AG04450 (cell line): ENCODE data around the gene EVI5L. TPM values are rescaled to one million over a fixed set of nuclear protein-coding genes. Genes with fewer than 3 reads are reported as not detected.
"Not testable (repeated sequence)": the region's sequence is repeated elsewhere in the genome, so short reads cannot be mapped to it uniquely, and the experiment has no call there.

Source experiments
- CTCF ChIA-PET: fragments of 300-600, 350-600 bp; formaldehyde crosslinking; extraction: SDS; loops from one replicate; lab custom pipeline; 2022; ENCODE audit warnings: antibody characterized with exemption, inconsistent platforms; lab: Charles Lee
- POLR2A ChIA-PET: fragments of 350-600 bp; formaldehyde crosslinking; extraction: SDS; loops from one replicate; lab custom pipeline; 2021; ENCODE audit warnings: antibody characterized with exemption, inconsistent platforms; lab: Yijun Ruan, JAX
- DNase-seq: peaks from one replicate; pipeline ENCODE4 v3.0.0-alpha.2; 2011; ENCODE audit warnings: low read depth, low spot score
- H3K27ac ChIP-seq: one replicate; pipeline ENCODE4 v1.5.1; 2012; ENCODE audit warnings: low read depth, low read length, control low read depth
- H3K27me3 ChIP-seq: one replicate; pipeline ENCODE4 v1.6.0; 2012; ENCODE audit warnings: low read length; ENCODE audit not compliant: control insufficient read depth, insufficient read depth
- H3K4me3 ChIP-seq: 2 replicates; pipeline ENCODE4 v1.5.1; 2011; ENCODE audit warnings: mild to moderate bottlenecking, low read depth, low read length, control low read depth
- H3K9me3 ChIP-seq: 2 replicates; pipeline ENCODE4 v1.5.1; 2012; ENCODE audit warnings: low read length; ENCODE audit not compliant: control insufficient read depth, insufficient read depth
- polyA plus RNA-seq: library from polyadenylated mRNA; depleted of rRNA; stranded (reverse); fragments of >200 nt; gene quantifications from 2 replicates; pipeline ENCODE4 v1.2.3, GENCODE V29; 2011
- TF ChIP-seq, protein P1 (sequence below): IDR thresholded peaks from 2 replicates; pipeline ENCODE4 v1.5.1; 2011; ENCODE audit warnings: low read depth, low read length, control low read depth, inconsistent platforms

Gene EVI5L
- polyA plus RNA-seq, 1 experiment: 6.7 TPM

GRCh38 chr19:7888826-7889217 is 58.8 kb downstream of the EVI5L start:
- ChIA-PET POLR2A (interaction anchor here (0.6 to 1.2 kb wide), 4 partner anchors 9 to 31 kb away, joined by 3 to 4 read pairs (median 4); partner anchors contain the start of genes MAP2K7 and SNAPC2), CTCF (interaction anchor here (0.5 to 2.3 kb wide), 4 partner anchors 15 to 692 kb away, joined by 3 to 12 read pairs (median 4); partner anchors contain the start of genes MAP2K7 and TIMM44)

GRCh38 chr19:7893362-7894101 is 63.5 kb downstream of the EVI5L start:
- H3K27me3 ChIP-seq, H3K27ac ChIP-seq, DNase-seq, H3K9me3 ChIP-seq, H3K4me3 ChIP-seq: not testable (repeated sequence)
- ChIA-PET CTCF (interaction anchor here (0.6 to 1.3 kb wide), 3 partner anchors 10 to 1442 kb away, joined by 3 to 5 read pairs (median 4); partner anchors contain the start of gene MAP2K7), POLR2A (interaction anchor here (0.6 to 0.7 kb wide), 3 partner anchors 8 to 205 kb away, joined by 5 to 8 read pairs (median 5); no protein-coding TSS in a partner anchor)

More at GRCh38 chr19:7888826-7889217, 58.8 kb downstream of the EVI5L start:
- Histone ChIP-seq H3K27me3 (peaks cover 2% of the 10 kb centered on the region), H3K9me3 (no peaks in the 10 kb centered on the region; the same call in 1 of the 2 replicates), H3K27ac (no peak overlapping the region), H3K4me3 (peak overlapping the region; percentile 71)
- TF ChIP-seq, protein P1, sequence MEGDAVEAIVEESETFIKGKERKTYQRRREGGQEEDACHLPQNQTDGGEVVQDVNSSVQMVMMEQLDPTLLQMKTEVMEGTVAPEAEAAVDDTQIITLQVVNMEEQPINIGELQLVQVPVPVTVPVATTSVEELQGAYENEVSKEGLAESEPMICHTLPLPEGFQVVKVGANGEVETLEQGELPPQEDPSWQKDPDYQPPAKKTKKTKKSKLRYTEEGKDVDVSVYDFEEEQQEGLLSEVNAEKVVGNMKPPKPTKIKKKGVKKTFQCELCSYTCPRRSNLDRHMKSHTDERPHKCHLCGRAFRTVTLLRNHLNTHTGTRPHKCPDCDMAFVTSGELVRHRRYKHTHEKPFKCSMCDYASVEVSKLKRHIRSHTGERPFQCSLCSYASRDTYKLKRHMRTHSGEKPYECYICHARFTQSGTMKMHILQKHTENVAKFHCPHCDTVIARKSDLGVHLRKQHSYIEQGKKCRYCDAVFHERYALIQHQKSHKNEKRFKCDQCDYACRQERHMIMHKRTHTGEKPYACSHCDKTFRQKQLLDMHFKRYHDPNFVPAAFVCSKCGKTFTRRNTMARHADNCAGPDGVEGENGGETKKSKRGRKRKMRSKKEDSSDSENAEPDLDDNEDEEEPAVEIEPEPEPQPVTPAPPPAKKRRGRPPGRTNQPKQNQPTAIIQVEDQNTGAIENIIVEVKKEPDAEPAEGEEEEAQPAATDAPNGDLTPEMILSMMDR: no peak
- no peak for DNase-seq

DNA sequence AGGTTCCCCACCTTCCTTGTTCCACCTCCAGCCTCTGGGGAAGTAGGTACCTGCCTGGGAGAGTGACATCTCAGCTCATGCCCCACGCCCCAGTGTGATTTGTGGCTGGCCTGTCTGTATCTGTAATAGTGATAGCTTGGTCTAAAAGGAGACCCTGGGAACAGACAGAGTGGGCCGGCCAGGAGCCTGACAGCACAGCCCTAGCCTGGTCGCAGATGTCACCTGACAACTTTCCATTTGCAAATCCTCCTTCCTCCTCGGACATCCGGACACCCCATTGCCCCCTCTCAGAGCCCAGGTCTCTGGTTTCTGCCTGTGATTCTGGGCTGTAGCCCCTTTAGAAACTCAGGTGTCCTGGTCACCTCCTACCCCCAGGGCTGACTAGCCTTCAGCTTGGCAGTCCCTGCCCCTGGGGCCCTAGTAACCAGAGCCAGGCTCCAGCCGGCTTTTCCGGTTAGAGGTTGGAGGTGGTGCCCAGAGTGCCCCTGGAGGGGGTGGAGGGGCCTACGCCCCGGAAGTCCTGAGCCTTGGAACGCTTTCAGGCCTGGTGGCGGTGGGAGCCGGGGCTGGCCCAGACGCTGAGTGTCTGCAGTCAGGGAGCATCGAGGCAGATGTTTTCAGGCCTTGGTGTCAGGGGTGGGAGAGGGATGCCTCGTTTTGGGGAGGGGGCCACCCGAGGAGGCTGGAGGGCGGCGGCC is 64.7 kb downstream of the EVI5L start:
- no peaks in the 10 kb centered on the region for H3K27me3 ChIP-seq
- H3K27ac ChIP-seq: no peak overlapping the region
- CTCF ChIA-PET: interaction anchor here (1.3 kb wide), 1 partner anchor 9 kb away, joined by 3 read pairs; the partner anchor contains the start of gene MAP2K7
- H3K9me3 ChIP-seq: no peaks in the 10 kb centered on the region; the same call in 1 of the 2 replicates
- POLR2A ChIA-PET: no interaction called here
- TF ChIP-seq, protein P1: no peak
- no peak overlapping the region for H3K4me3 ChIP-seq
- DNase-seq: no peak

DNA sequence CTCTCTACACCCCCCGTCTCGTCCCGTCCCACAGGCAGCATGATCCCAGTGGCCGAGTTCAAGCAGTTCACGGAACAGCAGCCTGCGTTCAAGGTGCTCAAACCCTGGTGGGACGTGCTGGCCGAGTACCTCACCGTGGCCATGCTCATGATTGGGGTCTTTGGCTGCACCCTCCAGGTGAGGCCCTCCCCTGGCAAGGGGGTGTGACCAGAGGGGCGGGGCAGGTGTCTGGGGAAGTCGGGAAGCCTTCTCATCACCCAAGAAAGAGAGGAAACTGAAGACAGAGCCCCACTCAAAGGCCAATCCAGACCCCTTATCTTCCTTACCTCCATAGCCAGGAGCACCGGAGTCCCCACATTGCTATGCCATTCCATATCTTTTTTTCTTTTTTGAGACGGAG is 65.5 kb downstream of the EVI5L start:
- no peak overlapping the region for H3K4me3 ChIP-seq
- TF ChIP-seq, protein P1: no peak
- H3K9me3 ChIP-seq: no peaks in the 10 kb centered on the region; the same call in 1 of the 2 replicates
- ChIA-PET CTCF (no interaction called here), POLR2A (no interaction called here)
- no peaks in the 10 kb centered on the region for H3K27me3 ChIP-seq
- no peak for DNase-seq
- H3K27ac ChIP-seq: no peak overlapping the region

DNA sequence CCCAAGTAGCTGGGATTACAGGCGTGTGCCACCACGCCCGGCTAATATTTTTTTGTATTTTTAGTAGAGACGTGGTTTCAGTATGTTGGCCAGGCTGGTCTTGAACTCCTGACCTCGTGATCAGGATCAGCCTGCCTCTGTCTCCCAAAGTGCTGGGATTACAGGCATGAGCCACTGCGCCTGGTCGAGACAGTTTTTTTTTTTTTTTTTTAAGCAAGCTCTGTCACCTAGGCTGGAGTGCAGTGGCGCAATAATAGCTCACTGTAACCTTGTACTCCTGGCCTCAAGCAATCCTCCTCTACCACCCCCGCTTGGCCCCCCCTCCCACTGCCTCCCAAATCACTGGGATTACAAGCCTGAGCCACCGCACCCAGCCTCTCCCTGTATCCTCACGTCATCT is 67.3 kb downstream of the EVI5L start:
- TF ChIP-seq, protein P1: no peak
- no peak for DNase-seq
- H3K9me3 ChIP-seq: no peaks in the 10 kb centered on the region; the same call in 1 of the 2 replicates
- ChIA-PET POLR2A (interaction anchor here (0.6 kb wide), 2 partner anchors 9 to 13 kb away, joined by 3 to 4 read pairs; no protein-coding TSS in a partner anchor), CTCF (no interaction called here)
- no peaks in the 10 kb centered on the region for H3K27me3 ChIP-seq
- no peak overlapping the region for H3K27ac ChIP-seq
- H3K4me3 ChIP-seq: no peak overlapping the region
